HepG2 (cell line): Measurements from ENCODE around the gene LTB4R. TPM values are rescaled to one million over a fixed set of nuclear protein-coding genes. Genes with fewer than 3 reads are reported as not detected.

Experiments used
- GLI4 ChIP-seq: sonication (generic); formaldehyde crosslinking; IDR thresholded peaks from 2 replicates; pipeline ENCODE4 v1.5.1; 2020; ENCODE audit warnings: missing genetic modification reagents, mild to moderate bottlenecking, moderate library complexity, borderline replicate concordance
- NFKBIZ ChIP-seq: IDR thresholded peaks from 2 replicates; pipeline ENCODE4 v1.6.1; 2018; ENCODE audit warnings: missing genetic modification reagents, missing compliant biosample characterization
- PATZ1 ChIP-seq: sonication (generic); formaldehyde crosslinking; IDR thresholded peaks from 2 replicates; pipeline ENCODE4 v1.4.0; 2020; ENCODE audit warnings: missing genetic modification reagents
- RXRA ChIP-seq: sonication (generic); formaldehyde crosslinking; IDR thresholded peaks from 2 replicates; pipeline ENCODE4 v1.5.1; 2020; ENCODE audit warnings: missing genetic modification reagents
- SIX4 ChIP-seq: sonication (generic); formaldehyde crosslinking; IDR thresholded peaks from 2 replicates; pipeline ENCODE4 v1.4.0; 2020; ENCODE audit warnings: missing genetic modification reagents
- YY1 ChIP-seq: IDR thresholded peaks from 2 replicates; pipeline ENCODE4 v1.6.1; 2011; ENCODE audit warnings: low read length, low read depth, moderate library complexity, mild to moderate bottlenecking; ENCODE audit not compliant: insufficient read depth, insufficient replicate concordance
- ZNF12 ChIP-seq: sonication (generic); formaldehyde crosslinking; IDR thresholded peaks from 2 replicates; pipeline ENCODE4 v1.5.0; 2020; ENCODE audit warnings: missing genetic modification reagents
- ZNF646 ChIP-seq: sonication (generic); formaldehyde crosslinking; IDR thresholded peaks from 2 replicates; pipeline ENCODE4 v1.9.0; 2021; ENCODE audit warnings: mild to moderate bottlenecking, missing genetic modification reagents
- ZNF720 ChIP-seq: sonication (generic); formaldehyde crosslinking; IDR thresholded peaks from 2 replicates; pipeline ENCODE4 v1.4.0; 2020; ENCODE audit warnings: missing genetic modification reagents
- ZNF75D ChIP-seq: sonication (generic); formaldehyde crosslinking; IDR thresholded peaks from 2 replicates; pipeline ENCODE4 v1.8.1; 2023; ENCODE audit warnings: missing genetic modification reagents, mild to moderate bottlenecking, borderline replicate concordance
- ZNF768 ChIP-seq: sonication (generic); formaldehyde crosslinking; IDR thresholded peaks from 2 replicates; pipeline ENCODE4 v1.4.0; 2020; ENCODE audit warnings: missing genetic modification reagents
- polyA plus RNA-seq, 8 experiments: library from polyadenylated mRNA; depleted of rRNA in 3 of 8; stranded (reverse) in 7 of 8; unstranded in 1 of 8; fragments of >200 nt; fragmentation: Illumina TruSeq in 4 of 8; extraction: Trizol in 4 of 8; gene quantifications; 2 replicates each; pipeline versions ENCODE4 v1.2.1 to v1.2.3, GENCODE V29; 2011 to 2016; ENCODE audit warnings: low read depth in 4 of 8, missing spikeins in 1 of 8, mixed read lengths in 1 of 8; ENCODE audit not compliant: insufficient read depth in 1 of 8
- total RNA-seq, 5 experiments: library from RNA; depleted of rRNA; stranded (reverse); fragments of >200 nt; fragmentation: Illumina TruSeq; extraction: Trizol; gene quantifications; 2 replicates each; pipeline ENCODE4 v1.2.3, GENCODE V29; 2016; ENCODE audit warnings: low read depth in 1 of 5
- TF ChIP-seq, protein P1 (sequence below): sonication (generic); formaldehyde crosslinking; IDR thresholded peaks from 2 replicates; pipeline ENCODE4 v1.4.0; 2020; ENCODE audit warnings: missing genetic modification reagents
- TF ChIP-seq, protein P2 (sequence below), 2 experiments: sonication (generic) in 1 of 2; formaldehyde crosslinking in 1 of 2; IDR thresholded peaks; 2 replicates each; pipeline versions ENCODE4 v1.4.0 to v1.6.1; 2018 to 2020; ENCODE audit warnings: missing genetic modification reagents in 2 of 2, borderline replicate concordance in 1 of 2, low read depth in 1 of 2, mild to moderate bottlenecking in 1 of 2, missing biosample characterization in 1 of 2

LTB4R gene
- total and polyA plus RNA-seq, 2 of the 13 experiments (the other 11 are each of a cell fraction or from before 2014, with no cell fraction given): 3.2 to 8.2 TPM

GRCh38 chr14:24366721-24367513 lies 55.6 kb downstream of the LTB4R start (continued):
- TF ChIP-seq, protein P1, sequence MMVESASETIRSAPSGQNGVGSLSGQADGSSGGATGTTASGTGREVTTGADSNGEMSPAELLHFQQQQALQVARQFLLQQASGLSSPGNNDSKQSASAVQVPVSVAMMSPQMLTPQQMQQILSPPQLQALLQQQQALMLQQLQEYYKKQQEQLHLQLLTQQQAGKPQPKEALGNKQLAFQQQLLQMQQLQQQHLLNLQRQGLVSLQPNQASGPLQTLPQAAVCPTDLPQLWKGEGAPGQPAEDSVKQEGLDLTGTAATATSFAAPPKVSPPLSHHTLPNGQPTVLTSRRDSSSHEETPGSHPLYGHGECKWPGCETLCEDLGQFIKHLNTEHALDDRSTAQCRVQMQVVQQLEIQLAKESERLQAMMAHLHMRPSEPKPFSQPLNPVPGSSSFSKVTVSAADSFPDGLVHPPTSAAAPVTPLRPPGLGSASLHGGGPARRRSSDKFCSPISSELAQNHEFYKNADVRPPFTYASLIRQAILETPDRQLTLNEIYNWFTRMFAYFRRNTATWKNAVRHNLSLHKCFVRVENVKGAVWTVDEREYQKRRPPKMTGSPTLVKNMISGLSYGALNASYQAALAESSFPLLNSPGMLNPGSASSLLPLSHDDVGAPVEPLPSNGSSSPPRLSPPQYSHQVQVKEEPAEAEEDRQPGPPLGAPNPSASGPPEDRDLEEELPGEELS: no peak; the same call in 1 of the 2 replicates
- no peak for TF ChIP-seq ZNF646 (CRISPR knock-in tag)
- TF ChIP-seq ZNF768: peak; percentile 56; the same call in 1 of the 2 replicates
- TF ChIP-seq GLI4 (CRISPR knock-in tag): peak; percentile 26
- TF ChIP-seq, protein P2, sequence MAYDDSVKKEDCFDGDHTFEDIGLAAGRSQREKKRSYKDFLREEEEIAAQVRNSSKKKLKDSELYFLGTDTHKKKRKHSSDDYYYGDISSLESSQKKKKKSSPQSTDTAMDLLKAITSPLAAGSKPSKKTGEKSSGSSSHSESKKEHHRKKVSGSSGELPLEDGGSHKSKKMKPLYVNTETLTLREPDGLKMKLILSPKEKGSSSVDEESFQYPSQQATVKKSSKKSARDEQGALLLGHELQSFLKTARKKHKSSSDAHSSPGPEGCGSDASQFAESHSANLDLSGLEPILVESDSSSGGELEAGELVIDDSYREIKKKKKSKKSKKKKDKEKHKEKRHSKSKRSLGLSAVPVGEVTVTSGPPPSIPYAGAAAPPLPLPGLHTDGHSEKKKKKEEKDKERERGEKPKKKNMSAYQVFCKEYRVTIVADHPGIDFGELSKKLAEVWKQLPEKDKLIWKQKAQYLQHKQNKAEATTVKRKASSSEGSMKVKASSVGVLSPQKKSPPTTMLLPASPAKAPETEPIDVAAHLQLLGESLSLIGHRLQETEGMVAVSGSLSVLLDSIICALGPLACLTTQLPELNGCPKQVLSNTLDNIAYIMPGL (CRISPR knock-in tag; IDR thresholded peaks at IDR 0.05; ENCODE audit: borderline replicate concordance in 1 of 2, low read depth in 1 of 2): peak in 1 of 2 experiments; percentile 27; a peak in 2 of 4 replicates
- TF ChIP-seq RXRA: peak; percentile 40; the same call in 1 of the 2 replicates
- TF ChIP-seq ZNF12 (CRISPR knock-in tag): peak; percentile 7; the same call in 1 of the 2 replicates
- TF ChIP-seq ZNF720 (CRISPR knock-in tag): no peak
- peak; percentile 65 for TF ChIP-seq YY1
- no peak for TF ChIP-seq SIX4 (CRISPR knock-in tag)
- TF ChIP-seq PATZ1 (CRISPR knock-in tag): peak; percentile 94
- TF ChIP-seq NFKBIZ (CRISPR knock-in tag): 0 out of 2 replicates have a peak, but pooled peaks have one; percentile 27
- TF ChIP-seq ZNF75D (CRISPR knock-in tag): no peak
